AG09309 (cell line): ENCODE data around the gene SRPK2.
"Not testable (repeated sequence)": the region's sequence is repeated elsewhere in the genome, so short reads cannot be mapped to it uniquely, and the experiment has no call there.

Experiments
- DNase-seq: peaks from one replicate; pipeline ENCODE4 v3.0.0-alpha.2; 2010; ENCODE audit warnings: low read depth
- H3K4me3 ChIP-seq: 2 replicates; pipeline ENCODE4 v1.5.1; 2011; ENCODE audit warnings: mild to moderate bottlenecking, low read depth, low read length, moderate library complexity; ENCODE audit not compliant: control insufficient read depth
- TF ChIP-seq, protein P1 (sequence below): IDR thresholded peaks from 2 replicates; pipeline ENCODE4 v1.5.1; 2011; ENCODE audit warnings: mild to moderate bottlenecking, low read depth, low read length, inconsistent platforms; ENCODE audit not compliant: insufficient read depth, control insufficient read depth; ENCODE audit errors: missing control alignments

SRPK2 gene

GRCh38 chr7:105261689-105262088 is 127.0 kb downstream of the SRPK2 start:
- TF ChIP-seq, protein P1, sequence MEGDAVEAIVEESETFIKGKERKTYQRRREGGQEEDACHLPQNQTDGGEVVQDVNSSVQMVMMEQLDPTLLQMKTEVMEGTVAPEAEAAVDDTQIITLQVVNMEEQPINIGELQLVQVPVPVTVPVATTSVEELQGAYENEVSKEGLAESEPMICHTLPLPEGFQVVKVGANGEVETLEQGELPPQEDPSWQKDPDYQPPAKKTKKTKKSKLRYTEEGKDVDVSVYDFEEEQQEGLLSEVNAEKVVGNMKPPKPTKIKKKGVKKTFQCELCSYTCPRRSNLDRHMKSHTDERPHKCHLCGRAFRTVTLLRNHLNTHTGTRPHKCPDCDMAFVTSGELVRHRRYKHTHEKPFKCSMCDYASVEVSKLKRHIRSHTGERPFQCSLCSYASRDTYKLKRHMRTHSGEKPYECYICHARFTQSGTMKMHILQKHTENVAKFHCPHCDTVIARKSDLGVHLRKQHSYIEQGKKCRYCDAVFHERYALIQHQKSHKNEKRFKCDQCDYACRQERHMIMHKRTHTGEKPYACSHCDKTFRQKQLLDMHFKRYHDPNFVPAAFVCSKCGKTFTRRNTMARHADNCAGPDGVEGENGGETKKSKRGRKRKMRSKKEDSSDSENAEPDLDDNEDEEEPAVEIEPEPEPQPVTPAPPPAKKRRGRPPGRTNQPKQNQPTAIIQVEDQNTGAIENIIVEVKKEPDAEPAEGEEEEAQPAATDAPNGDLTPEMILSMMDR: no peak
- H3K4me3 ChIP-seq: no peak overlapping the region
- no peak for DNase-seq

DNA sequence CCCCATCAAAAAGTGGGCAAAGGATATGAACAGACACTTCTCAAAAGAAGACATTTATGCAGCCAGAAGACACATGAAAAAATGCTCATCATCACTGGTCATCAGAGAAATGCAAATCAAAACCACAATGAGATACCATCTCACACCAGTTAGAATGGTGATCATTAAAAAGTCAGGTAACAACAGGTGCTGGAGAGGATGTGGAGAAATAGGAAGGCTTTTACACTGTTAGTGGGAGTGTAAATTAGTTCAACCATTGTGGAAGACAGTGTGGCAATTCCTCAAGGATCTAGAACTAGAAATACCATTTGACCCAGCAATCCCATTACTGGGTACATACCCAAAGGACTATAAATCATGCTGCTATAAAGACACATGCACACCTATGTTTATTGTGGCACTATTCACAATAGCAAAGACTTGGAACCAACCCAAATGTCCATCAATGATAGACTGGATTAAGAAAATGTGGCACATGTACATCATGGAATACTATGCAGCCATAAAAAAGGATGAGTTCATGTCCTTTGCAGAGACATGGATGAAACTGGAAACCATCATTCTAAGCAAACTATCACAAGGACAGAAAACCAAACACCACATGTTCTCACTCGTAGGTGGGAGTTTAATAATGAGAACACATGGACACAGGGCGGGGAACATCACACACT is 128.4 kb downstream of the SRPK2 start:
- DNase-seq, H3K4me3 ChIP-seq: not testable (repeated sequence)

- DNase-seq, H3K4me3 ChIP-seq: not testable (repeated sequence)
These were observed 129.8 kb downstream of the SRPK2 start for GRCh38 chr7:105258919-105259318.

- H3K4me3 ChIP-seq: no peak overlapping the region
- DNase-seq: no peak
- TF ChIP-seq, protein P1: no peak
These were observed 131.4 kb downstream of the SRPK2 start for GRCh38 chr7:105257338-105257737.

DNA sequence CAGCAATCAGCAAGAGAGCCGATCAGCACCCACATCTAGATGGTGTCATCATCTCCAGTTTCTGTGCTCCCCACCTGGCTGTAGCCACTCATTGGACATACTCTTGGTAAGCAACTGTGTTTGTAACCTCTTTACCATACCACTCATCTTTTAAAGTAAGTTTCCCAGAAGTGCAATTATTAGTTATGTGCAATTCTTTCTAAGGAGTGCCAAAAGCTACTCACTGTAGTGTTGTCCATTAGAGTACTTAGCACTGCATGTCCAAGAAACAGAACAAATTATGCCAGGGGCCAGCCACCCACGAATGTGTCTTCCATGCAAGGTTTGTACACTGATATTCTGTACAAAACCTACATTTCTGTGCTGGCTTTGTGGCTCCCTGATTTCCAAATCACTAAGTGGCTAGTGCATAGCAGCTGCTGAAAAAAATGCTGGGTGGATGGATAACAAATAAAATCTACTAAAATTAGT is 131.9 kb downstream of the SRPK2 start:
- TF ChIP-seq, protein P1: no peak

GRCh38 chr7:105250706-105251105 is 138.0 kb downstream of the SRPK2 start:
- no peak for DNase-seq
- TF ChIP-seq, protein P1: no peak
- H3K4me3 ChIP-seq: no peak overlapping the region

More for the DNA sequence above, 131.9 kb downstream of the SRPK2 start:
- DNase-seq: no peak
- no peak overlapping the region for H3K4me3 ChIP-seq

- TF ChIP-seq, protein P1: no peak
- no peak for DNase-seq
- no peak overlapping the region for H3K4me3 ChIP-seq
These were observed 138.5 kb downstream of the SRPK2 start for GRCh38 chr7:105250239-105250638.

GRCh38 chr7:105249216-105249615 is 139.5 kb downstream of the SRPK2 start:
- no peak overlapping the region for H3K4me3 ChIP-seq
- TF ChIP-seq, protein P1: no peak
- no peak for DNase-seq
